MM.1S (cell line): Measurements from ENCODE around the gene DDX54.

ENCODE experiments used
- DNase-seq: peaks from one replicate; pipeline ENCODE4 v3.0.0-alpha.2; 2015
- H2AFZ ChIP-seq: fragments of 300-600 bp; sonication (generic); 2 replicates; pipeline ENCODE4 v1.6.0; 2016; ENCODE audit warnings: antibody characterized with exemption, low read length
- H3F3A ChIP-seq: fragments of 300-600 bp; sonication (generic); 2 replicates; pipeline ENCODE4 v1.6.1; 2016; ENCODE audit warnings: mild to moderate bottlenecking, antibody characterized with exemption, low read length, moderate library complexity, mixed read lengths; ENCODE audit not compliant: insufficient read depth
- H3K27ac ChIP-seq: fragments of 300-600 bp; sonication (generic); 2 replicates; pipeline ENCODE4 v1.5.1; 2016; ENCODE audit warnings: mild to moderate bottlenecking, low read length
- H3K27me3 ChIP-seq: fragments of 300-600 bp; sonication (generic); replicated peaks from 2 replicates; pipeline ENCODE4 v1.6.0; 2016; ENCODE audit warnings: low read length; ENCODE audit not compliant: insufficient read depth
- H3K36me3 ChIP-seq: fragments of 300-600 bp; sonication (generic); replicated peaks from 2 replicates; pipeline ENCODE4 v1.6.1; 2016; ENCODE audit warnings: mild to moderate bottlenecking, low read length, mixed read lengths; ENCODE audit not compliant: insufficient read depth
- H3K4me1 ChIP-seq: fragments of 300-600 bp; sonication (generic); 2 replicates; pipeline ENCODE4 v1.6.1; 2016; ENCODE audit warnings: low read length, mixed read lengths
- H3K4me2 ChIP-seq: fragments of 300-600 bp; sonication (generic); 2 replicates; pipeline ENCODE4 v1.6.0; 2016; ENCODE audit warnings: low read depth, low read length
- H3K4me3 ChIP-seq: fragments of 300-600 bp; sonication (generic); 2 replicates; pipeline ENCODE4 v1.5.1; 2016; ENCODE audit warnings: low read length, mixed read lengths
- H3K79me2 ChIP-seq: fragments of 300-600 bp; sonication (generic); 2 replicates; pipeline ENCODE4 v1.6.1; 2016; ENCODE audit warnings: mixed run types, low read length, mixed read lengths
- H3K9ac ChIP-seq: fragments of 300-600 bp; sonication (generic); 2 replicates; pipeline ENCODE4 v1.6.1; 2016; ENCODE audit warnings: low read length, mixed read lengths
- H3K9me2 ChIP-seq: fragments of 300-600 bp; sonication (generic); replicated peaks from 2 replicates; pipeline ENCODE4 v1.6.1; 2016; ENCODE audit warnings: mild to moderate bottlenecking, low read length, mixed read lengths; ENCODE audit not compliant: insufficient read depth
- H3K9me3 ChIP-seq: fragments of 300-600 bp; sonication (generic); replicated peaks from 2 replicates; pipeline ENCODE4 v1.6.1; 2016; ENCODE audit warnings: mild to moderate bottlenecking, low read length, mixed read lengths; ENCODE audit not compliant: insufficient read depth
- H4K20me1 ChIP-seq: fragments of 300-600 bp; sonication (generic); 2 replicates; pipeline ENCODE4 v1.6.1; 2016; ENCODE audit warnings: mild to moderate bottlenecking, low read length, moderate library complexity, mixed read lengths; ENCODE audit not compliant: insufficient read depth
- EZH2 ChIP-seq: fragments of 300-600 bp; sonication (generic); optimal IDR thresholded peaks from 2 replicates; pipeline ENCODE3; 2017; ENCODE audit warnings: low read depth, mild to moderate bottlenecking, antibody characterized with exemption, low read length, mixed read lengths
- EZH2phosphoT487 ChIP-seq: fragments of 300-600 bp; sonication (generic); IDR thresholded peaks from 2 replicates; pipeline ENCODE4 v1.6.1; 2018; ENCODE audit warnings: antibody characterized with exemption, low read length
- TF ChIP-seq, protein P1 (sequence below): fragments of 300-600 bp; sonication (generic); IDR thresholded peaks from 2 replicates; pipeline ENCODE4 v1.5.1; 2016; ENCODE audit warnings: antibody characterized with exemption, low read length, mixed read lengths

DDX54 gene

DNA sequence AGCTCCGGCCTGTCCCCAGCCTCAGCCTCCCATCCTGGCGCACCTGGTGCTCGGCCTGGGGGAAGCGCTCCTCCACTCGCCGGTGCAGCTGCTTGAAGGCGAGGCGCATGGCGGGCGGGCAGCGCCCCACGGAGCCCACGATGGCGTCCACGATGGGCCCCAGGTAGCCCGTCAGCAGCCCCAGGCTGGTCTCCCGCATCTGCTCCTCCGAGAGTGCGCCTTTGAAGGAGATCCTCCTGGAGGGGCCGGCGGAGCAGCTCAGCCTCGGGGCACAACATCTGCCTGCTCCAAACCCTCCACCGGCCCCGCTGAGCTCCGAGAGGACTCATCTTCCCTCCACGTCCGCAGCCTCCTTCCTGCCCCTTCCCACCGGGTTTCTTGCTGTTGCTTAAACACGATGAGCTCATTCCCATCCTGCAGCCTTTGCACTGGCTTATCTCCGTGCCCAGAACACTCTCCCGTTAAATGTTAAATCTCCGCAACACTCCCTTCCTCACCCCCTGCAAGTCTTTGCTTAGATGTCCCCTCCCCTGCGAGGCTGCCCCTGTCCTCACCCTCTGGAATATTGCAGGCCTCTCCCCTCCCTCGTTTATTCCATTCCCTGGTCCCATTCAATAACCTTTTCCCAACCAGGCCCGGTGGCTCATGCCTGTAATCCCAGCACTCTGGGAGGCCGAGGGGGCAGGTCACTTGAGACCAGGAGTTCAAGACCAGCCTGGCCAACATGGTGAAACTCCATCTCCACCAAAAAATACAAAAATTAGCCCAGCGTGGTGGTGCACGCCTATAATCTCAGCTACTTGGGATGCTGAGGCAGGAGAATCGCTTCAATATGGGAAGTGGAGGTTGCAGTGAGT, 73.0 kb downstream of the DDX54 start:
- H3K9me2 ChIP-seq, result no peaks in the 10 kb centered on the region
- no peak for DNase-seq
- no peaks in the 10 kb centered on the region for H3K4me1 ChIP-seq
- no peak for TF ChIP-seq EZH2
- TF ChIP-seq EZH2phosphoT487, result no peak
- TF ChIP-seq, protein P1, sequence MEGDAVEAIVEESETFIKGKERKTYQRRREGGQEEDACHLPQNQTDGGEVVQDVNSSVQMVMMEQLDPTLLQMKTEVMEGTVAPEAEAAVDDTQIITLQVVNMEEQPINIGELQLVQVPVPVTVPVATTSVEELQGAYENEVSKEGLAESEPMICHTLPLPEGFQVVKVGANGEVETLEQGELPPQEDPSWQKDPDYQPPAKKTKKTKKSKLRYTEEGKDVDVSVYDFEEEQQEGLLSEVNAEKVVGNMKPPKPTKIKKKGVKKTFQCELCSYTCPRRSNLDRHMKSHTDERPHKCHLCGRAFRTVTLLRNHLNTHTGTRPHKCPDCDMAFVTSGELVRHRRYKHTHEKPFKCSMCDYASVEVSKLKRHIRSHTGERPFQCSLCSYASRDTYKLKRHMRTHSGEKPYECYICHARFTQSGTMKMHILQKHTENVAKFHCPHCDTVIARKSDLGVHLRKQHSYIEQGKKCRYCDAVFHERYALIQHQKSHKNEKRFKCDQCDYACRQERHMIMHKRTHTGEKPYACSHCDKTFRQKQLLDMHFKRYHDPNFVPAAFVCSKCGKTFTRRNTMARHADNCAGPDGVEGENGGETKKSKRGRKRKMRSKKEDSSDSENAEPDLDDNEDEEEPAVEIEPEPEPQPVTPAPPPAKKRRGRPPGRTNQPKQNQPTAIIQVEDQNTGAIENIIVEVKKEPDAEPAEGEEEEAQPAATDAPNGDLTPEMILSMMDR, result no peak
- no peak overlapping the region for H3K4me2 ChIP-seq
- H3K9ac ChIP-seq, result no peak overlapping the region
- H3K27me3 ChIP-seq, result no peaks in the 10 kb centered on the region
- H3K27ac ChIP-seq, result no peak overlapping the region
- H3K36me3 ChIP-seq, result no peaks in the 10 kb centered on the region
- H3K79me2 ChIP-seq, result no peaks in the 10 kb centered on the region
- no peak overlapping the region for H3K4me3 ChIP-seq
- H3K9me3 ChIP-seq, result no peaks in the 10 kb centered on the region
- no peaks in the 10 kb centered on the region for H3F3A ChIP-seq
- H4K20me1 ChIP-seq, result no peaks in the 10 kb centered on the region
- no peak overlapping the region for H2AFZ ChIP-seq

DNA sequence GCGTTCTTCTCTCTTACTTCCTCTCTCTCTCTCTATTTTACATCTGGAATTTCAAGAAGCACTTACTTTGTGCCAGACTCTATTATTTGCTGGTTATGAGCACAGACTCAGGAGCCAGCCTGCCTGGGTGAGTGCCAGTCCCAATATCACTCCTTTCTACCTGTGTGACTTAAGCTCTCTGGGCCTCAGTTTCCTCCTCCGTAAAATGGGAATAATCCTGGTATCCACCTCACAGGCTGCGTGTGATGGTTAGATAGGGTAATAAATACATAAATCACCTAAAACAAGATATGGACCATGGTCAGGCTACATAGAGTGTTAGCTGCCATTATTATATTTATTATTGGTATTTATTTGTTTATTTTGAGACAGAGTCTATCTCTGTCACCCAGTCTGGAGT, 74.0 kb downstream of the DDX54 start:
- no peaks in the 10 kb centered on the region for H3K9me2 ChIP-seq
- no peak overlapping the region for H3K9ac ChIP-seq
- H3K4me1 ChIP-seq, result no peaks in the 10 kb centered on the region
- no peaks in the 10 kb centered on the region for H3K36me3 ChIP-seq
- H3K4me2 ChIP-seq, result no peak overlapping the region
- H3F3A ChIP-seq, result no peaks in the 10 kb centered on the region
- no peaks in the 10 kb centered on the region for H3K9me3 ChIP-seq
- no peak for DNase-seq
- TF ChIP-seq EZH2, result no peak
- TF ChIP-seq EZH2phosphoT487, result no peak
- TF ChIP-seq, protein P1, result no peak
- no peak overlapping the region for H3K4me3 ChIP-seq
- no peak overlapping the region for H3K27ac ChIP-seq
- no peaks in the 10 kb centered on the region for H3K27me3 ChIP-seq
- no peaks in the 10 kb centered on the region for H4K20me1 ChIP-seq
- H2AFZ ChIP-seq, result no peak overlapping the region
- H3K79me2 ChIP-seq, result no peaks in the 10 kb centered on the region

- Histone ChIP-seq H3K4me3 (no peak overlapping the region), H3K27ac (no peak overlapping the region), H3F3A (no peaks in the 10 kb centered on the region), H4K20me1 (no peaks in the 10 kb centered on the region), H3K36me3 (no peaks in the 10 kb centered on the region), H3K4me2 (no peak overlapping the region), H3K9ac (no peak overlapping the region), H3K4me1 (no peaks in the 10 kb centered on the region), H3K27me3 (no peaks in the 10 kb centered on the region), H2AFZ (no peak overlapping the region), H3K9me2 (no peaks in the 10 kb centered on the region), H3K9me3 (no peaks in the 10 kb centered on the region), H3K79me2 (no peaks in the 10 kb centered on the region)
- no peak for TF ChIP-seq EZH2
- TF ChIP-seq, protein P1, result no peak
- no peak for TF ChIP-seq EZH2phosphoT487
- DNase-seq, result no peak
These were observed 75.2 kb downstream of the DDX54 start for GRCh38 chr12:113109872-113110599.
